Measurements from ENCODE around the gene EDN1. TPM values are rescaled to one million over a fixed set of nuclear protein-coding genes. Genes with fewer than 3 reads are reported as not detected.

Gene EDN1
- total RNA-seq, 1 donor from 2014 or later: 2.9 TPM

DNA sequence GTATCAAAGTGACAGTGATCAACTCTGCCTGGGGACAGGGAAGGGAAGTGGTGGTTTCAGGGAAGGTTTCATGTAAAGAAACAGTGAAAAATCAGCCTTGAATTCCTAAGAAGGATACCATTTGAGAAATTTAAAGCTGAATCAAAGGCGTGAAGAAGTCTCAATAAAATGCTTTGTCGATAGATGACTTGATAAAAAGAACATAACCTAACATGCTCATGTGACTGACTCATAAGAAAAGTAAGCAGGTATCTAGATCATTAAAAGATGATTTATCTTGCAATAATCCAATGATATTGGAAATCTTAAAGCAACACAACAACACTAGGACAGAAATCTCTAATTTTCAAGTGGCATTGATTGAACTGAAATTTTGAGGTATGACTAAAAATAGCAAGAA is 14.3 kb downstream of the EDN1 start:
- Histone ChIP-seq H3K27me3 (ENCODE audit: control insufficient read depth, insufficient read depth, low read length) (no peaks in the 10 kb centered on the region), H3K4me3 (ENCODE audit: low read depth, low read length) (no peak overlapping the region), H3K36me3 (ENCODE audit: control insufficient read depth, insufficient read depth, low read length) (no peaks in the 10 kb centered on the region)
- no peak for TF ChIP-seq CTCF (IDR thresholded peaks at IDR 0.05; ENCODE audit: insufficient read depth, low read length, severe bottlenecking)
- FAIRE-seq (no peak), DNase-seq (ENCODE audit: low read depth) (peak; percentile 34)

GRCh38 chr6:12309070-12309469 is 18.9 kb downstream of the EDN1 start:
- no peak for TF ChIP-seq CTCF (IDR thresholded peaks at IDR 0.05; ENCODE audit: insufficient read depth, low read length, severe bottlenecking)
- Histone ChIP-seq H3K4me3 (ENCODE audit: low read depth, low read length) (no peak overlapping the region), H3K27me3 (ENCODE audit: control insufficient read depth, insufficient read depth, low read length) (no peaks in the 10 kb centered on the region), H3K36me3 (ENCODE audit: control insufficient read depth, insufficient read depth, low read length) (no peaks in the 10 kb centered on the region)
- DNase-seq (ENCODE audit: low read depth) (no peak), FAIRE-seq (no peak)

DNA sequence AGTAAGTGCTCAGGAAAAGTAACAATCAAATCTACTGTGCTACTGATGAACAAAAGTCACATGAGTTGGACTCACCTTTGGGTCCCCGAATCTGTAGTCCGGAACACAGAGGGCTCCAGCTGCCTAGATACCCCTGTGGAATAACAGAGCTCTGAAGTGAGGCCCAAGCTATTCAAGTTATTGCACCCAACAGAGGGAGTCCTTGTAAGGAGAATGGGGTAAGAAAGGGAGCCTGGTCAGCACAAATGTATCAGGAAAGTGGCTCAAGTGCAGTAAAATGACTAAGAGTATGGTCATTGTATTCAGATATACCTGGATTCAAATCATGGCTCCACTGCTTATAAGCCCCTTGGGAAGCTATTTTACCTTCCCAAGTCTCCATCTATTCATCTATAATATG is 20.9 kb downstream of the EDN1 start:
- peak; percentile 27 for TF ChIP-seq CTCF (IDR thresholded peaks at IDR 0.05; ENCODE audit: insufficient read depth, low read length, severe bottlenecking)
- H3K27me3 ChIP-seq (ENCODE audit: control insufficient read depth, insufficient read depth, low read length): no peaks in the 10 kb centered on the region
- H3K4me3 ChIP-seq (ENCODE audit: low read depth, low read length): no peak overlapping the region
- H3K36me3 ChIP-seq (ENCODE audit: control insufficient read depth, insufficient read depth, low read length): no peaks in the 10 kb centered on the region
- FAIRE-seq (no peak), DNase-seq (ENCODE audit: low read depth) (peak; percentile 84)

- FAIRE-seq (no peak), DNase-seq (ENCODE audit: low read depth) (no peak)
- H3K4me3 ChIP-seq (ENCODE audit: low read depth, low read length): no peak overlapping the region
- TF ChIP-seq CTCF (IDR thresholded peaks at IDR 0.05; ENCODE audit: insufficient read depth, low read length, severe bottlenecking): no peak
- H3K36me3 ChIP-seq (ENCODE audit: control insufficient read depth, insufficient read depth, low read length): no peaks in the 10 kb centered on the region
- no peaks in the 10 kb centered on the region for H3K27me3 ChIP-seq (ENCODE audit: control insufficient read depth, insufficient read depth, low read length)
Observed at GRCh38 chr6:12312736-12313135, 22.6 kb downstream of the EDN1 start.

GRCh38 chr6:12313306-12313991 is 23.3 kb downstream of the EDN1 start:
- TF ChIP-seq CTCF (IDR thresholded peaks at IDR 0.05; ENCODE audit: insufficient read depth, low read length, severe bottlenecking): no peak
- peak; percentile 52 for DNase-seq (ENCODE audit: low read depth)
- no peaks in the 10 kb centered on the region for H3K27me3 ChIP-seq (ENCODE audit: control insufficient read depth, insufficient read depth, low read length)
- no peak overlapping the region for H3K4me3 ChIP-seq (ENCODE audit: low read depth, low read length)
- no peaks in the 10 kb centered on the region for H3K36me3 ChIP-seq (ENCODE audit: control insufficient read depth, insufficient read depth, low read length)
- FAIRE-seq: no peak
